Fibroblast of peridontal ligament (primary cell): ENCODE results near the gene TCF12.

Experiments
- DNase-seq: peaks from one replicate; pipeline ENCODE4 v3.0.0-alpha.2; 2010; ENCODE audit errors: extremely low read depth

TCF12 gene

DNA sequence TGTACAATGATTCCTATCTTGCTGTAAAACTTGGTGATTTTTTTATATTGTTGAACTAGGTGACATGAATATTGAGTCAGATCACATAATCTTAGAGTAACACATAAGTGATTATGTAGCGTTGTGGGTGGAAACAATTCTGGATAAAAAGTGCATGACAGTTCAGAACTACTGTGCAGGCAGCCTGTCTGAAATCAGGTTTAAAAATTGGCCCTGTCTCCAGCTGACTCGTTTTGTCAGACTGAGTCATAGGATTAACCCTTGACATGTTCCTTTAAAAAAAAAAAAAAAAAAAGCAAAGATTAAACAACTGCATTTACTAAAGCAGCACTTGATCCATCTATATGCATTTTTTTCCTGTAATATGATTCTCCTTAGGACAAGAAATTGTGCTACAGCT lies 297.8 kb downstream of the TCF12 start:
- DNase-seq, result peak; percentile 80

DNA sequence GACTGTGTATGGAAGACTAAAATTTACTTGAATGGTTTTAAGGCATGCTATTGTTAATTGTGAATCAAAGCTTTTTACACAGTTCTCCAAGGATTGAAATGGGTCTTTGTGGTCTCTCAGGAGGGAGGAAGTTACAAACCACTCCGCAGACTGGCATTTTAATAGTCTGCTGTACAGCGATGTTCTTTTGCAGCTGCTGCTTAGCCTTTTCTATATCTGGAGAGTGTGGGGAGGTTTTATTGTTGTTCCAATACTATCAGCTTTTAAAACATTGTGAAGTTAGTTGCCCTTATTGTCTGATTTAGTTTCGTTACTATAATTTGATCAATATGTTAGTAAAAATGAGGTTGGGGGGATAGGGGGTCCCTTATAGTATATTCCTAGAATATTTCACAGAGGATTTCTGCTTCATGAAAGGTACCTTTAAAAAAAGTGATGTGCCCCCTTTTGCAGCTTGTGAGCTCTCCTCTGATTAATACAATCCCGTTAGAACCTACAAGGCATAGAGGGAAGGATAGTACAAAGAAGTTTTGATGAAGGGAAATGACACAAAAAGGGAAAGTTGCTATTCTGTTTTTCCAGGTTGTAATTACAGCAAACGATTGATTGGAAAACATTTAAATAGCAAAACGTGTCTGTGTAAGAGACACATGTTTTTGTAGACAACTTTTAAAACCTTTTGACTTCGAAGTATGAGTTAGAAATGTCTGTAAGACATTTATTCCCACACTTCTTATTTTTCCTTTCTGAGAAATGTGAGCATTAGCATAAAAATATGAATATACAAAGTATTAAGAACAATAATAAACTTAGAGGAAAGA lies 299.5 kb downstream of the TCF12 start:
- peak; percentile 41 for DNase-seq

- DNase-seq, result peak; percentile 98
Observed at GRCh38 chr15:57218826-57219576, 300.6 kb downstream of the TCF12 start.

DNA sequence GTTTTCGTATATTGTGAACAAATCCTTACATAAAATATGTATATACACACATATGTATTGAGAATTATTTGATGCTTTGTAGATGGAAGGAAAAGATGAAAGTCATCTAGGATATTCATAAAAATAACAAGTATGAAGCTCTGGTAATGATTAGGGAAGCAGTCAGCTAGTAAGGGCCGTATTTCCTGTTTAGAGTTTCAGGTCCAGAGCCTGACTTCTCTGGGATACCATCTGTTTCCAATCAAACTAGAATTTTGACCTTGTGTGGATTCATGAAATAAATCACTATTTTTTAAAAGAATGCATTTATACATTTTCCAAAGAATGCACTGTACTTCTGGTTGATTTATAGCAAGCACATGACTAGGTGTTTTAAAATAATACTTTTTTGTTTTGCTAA lies 301.8 kb downstream of the TCF12 start:
- peak; percentile 93 for DNase-seq

DNA sequence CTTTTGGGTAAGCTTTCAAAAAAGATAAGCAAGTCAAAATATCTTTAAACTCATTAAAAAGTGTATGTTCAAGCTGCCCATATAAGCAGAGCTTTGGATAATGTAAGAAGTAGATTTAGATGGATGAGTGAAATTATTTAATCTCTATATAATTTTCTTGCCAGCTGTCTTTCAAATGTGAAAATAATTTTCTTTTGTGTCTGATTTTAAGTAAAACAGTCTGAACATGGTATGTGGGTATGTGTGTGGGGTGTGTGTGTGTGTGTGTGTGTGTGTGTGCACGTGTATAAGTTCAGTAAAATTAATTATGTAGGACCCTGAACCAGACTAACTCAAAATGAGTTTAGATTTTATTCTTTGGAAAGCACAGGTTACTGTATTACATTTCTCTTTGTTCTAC lies 302.7 kb downstream of the TCF12 start:
- DNase-seq, result peak; percentile 40

- no peak for DNase-seq
Observed at GRCh38 chr15:57223345-57223744, 304.9 kb downstream of the TCF12 start.

DNA sequence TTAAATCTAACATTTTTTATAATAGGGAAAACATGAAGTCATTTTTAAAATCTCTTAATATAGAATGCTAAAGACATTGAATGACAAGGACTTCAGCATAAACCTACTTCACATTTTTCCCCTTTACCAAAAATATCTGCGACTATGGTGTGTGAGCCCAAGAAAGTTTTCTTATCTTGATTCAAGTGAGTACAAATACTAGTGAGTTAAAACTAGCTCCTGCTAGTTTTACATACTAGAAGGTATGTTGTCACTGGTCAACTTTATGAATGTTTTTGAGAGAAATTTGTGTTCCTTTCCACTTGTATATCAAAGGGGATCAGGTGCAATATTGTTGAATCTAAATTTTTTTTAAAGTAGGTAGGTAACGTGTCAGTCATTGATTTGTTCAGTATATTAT lies 305.4 kb downstream of the TCF12 start:
- no peak for DNase-seq

DNA sequence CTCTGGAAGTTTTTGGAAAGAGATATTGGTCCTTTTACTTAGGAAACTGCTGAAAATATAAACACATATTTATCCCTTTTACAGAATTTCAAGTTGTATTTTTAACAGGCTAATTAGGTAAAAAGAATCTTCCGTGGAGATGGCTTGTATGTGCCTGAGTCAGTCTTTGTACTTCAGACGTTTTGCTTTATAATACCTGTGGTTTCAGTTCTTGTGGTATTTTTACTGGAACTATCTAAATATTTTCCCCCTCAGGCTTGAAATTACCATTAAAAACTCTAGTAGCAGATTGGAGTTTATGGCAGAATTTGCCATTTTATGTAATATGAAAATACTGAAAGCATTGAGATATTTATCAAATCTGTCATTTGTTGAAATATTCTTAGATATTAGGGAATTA lies 306.2 kb downstream of the TCF12 start:
- peak; percentile 62 for DNase-seq

DNA sequence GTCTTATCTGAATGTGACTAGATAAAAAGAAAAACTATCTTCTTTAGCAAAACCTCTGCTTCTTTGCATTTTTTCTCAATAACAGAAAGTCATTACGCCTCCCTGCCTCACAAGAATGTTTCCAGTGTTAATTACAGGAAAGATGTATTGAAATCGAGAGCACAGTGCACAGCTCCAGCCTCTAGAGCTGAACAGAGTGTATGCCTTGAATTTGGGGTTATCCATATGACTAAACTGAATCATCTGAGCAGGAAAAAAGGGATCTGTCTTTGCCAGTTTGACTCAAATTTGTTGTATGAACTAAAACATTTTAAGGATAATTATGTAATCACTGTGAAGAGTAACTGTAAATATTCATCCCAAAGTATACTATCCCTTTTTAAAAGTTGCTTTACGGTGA lies 308.7 kb downstream of the TCF12 start:
- DNase-seq, result peak; percentile 33

DNA sequence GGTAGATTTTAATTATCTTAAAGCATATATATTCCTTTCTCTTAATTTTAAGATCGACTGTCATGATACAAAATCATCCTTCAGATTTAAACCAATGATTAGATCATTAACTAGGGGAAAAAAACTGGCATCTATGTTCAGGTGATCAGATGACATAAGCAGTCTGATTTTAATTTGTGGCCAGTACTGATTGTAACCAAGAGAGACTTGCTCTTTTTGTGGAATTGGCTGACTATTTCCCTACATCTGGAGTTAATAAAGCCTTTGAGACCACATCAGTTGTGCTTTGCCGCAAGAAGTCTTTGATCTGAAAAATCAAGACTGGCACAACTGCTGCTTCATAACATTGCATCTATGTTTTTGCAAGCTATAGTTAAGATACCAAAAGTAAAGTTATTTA lies 309.5 kb downstream of the TCF12 start:
- peak; percentile 97 for DNase-seq

GRCh38 chr15:57228395-57228794 lies 310.0 kb downstream of the TCF12 start:
- DNase-seq, result no peak

GRCh38 chr15:57229051-57229450 lies 310.6 kb downstream of the TCF12 start:
- DNase-seq, result no peak

- no peak for DNase-seq
Observed at GRCh38 chr15:57231559-57231958, 313.1 kb downstream of the TCF12 start.

DNA sequence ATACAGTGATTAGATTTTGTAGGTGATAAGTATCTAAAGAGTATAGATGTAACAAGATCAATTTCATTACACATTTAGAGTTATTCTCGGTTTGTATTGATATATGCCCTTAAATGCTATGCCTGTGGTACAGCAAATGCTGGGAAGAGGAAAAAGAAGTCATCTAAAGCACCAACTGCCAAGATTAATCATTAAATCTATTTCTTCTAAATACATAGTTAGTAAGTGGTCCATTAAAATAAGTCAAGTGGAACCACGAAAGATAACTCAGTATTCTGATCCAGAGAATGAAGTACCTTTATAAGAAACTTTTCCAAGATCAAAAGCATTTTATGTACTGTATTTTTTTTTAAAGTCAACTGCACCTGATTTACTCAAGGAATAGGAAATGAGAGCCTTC lies 315.7 kb downstream of the TCF12 start:
- DNase-seq, result no peak

DNA sequence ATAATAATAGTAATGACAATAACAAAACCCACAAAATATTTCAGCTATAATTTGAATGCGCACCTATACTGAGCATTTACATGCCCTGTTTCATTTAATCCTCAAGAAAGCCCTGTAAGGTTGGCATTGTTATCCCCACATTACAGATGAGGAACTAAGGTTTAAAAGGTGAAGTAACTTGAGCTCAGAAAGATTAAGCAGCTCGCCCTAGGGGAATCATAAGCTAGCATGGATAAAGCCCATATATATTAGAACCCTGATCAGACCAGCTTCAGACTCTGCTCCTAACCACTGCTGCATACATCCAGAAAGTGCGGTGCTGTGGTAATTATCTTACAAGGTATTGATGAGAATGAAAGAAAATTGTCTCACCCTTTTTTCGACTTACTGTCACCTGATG lies 316.7 kb downstream of the TCF12 start:
- DNase-seq, result no peak

- DNase-seq, result peak; percentile 64
Observed at GRCh38 chr15:57235873-57236272, 317.4 kb downstream of the TCF12 start.

DNA sequence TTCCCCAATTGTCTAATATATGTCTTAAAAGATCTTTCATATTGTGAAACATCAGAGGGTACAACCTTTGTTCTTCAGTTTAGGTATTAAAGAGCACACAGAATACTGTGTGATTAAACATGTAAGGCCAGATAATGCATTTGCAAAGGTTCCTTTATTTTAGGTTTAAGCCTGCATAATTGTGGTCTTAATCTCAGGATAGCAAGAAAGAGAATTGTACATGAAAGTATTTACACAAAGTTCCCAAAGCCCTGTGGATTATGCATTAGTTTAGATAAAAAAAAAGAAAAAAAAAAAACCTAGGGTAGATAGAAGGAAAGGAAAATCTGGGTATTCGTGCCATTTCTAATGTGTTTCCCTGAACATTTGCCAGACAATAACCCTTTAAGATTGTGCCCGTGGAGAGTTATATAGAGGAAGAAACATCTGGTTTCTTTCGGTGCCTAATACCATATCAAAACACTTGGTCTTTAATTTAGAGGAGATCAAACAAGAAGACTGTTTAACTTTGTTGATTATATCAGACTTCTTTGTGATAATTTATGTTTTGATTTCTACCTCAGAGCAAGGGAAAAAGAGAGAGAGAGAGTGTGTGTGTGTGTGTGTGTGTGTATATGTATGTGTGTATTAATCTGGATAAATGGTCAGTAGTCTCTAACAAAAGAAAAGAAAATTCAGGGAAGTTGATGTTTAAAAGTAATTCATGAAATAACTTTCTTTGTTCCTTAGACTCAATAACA lies 318.3 kb downstream of the TCF12 start:
- DNase-seq, result no peak

DNA sequence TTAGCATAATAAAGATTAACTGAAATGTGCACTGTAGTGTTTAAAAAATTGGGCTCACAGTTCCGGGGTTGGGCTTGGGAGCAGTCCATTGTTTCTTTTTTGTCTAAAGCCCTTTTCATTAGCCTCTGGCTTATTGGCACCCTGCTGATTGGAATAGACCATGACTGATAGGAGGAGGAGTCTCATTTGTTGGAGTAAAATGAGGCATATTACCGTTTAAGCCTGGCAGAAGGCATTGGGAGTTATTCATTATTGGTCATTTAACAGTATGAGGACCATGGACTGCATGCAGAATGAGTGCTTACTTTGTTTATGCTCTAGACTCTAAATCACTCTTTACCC lies 318.8 kb downstream of the TCF12 start:
- no peak for DNase-seq

DNA sequence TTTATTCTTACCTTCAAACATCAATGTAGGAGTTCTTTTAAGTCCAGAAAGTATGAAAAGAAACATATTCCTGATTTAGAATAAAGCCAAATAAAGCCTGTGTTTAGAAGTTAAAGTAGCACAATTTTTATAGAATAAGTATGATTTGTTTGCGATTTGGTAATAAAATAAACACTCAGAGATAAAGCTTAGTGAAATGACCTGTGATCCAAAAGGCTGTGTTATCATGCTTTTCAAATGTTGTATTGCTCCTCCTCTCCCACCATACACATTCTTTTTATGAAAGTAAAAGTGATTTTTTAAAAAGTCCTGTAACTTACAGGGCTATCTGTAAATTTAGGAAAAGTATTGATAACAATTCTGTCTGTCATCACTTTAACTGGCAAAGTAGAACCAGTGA lies 319.2 kb downstream of the TCF12 start:
- DNase-seq, result no peak

- peak; percentile 57 for DNase-seq
Observed at GRCh38 chr15:57245130-57245529, 326.7 kb downstream of the TCF12 start.

- no peak for DNase-seq
Observed at GRCh38 chr15:57245714-57246113, 327.3 kb downstream of the TCF12 start.

DNA sequence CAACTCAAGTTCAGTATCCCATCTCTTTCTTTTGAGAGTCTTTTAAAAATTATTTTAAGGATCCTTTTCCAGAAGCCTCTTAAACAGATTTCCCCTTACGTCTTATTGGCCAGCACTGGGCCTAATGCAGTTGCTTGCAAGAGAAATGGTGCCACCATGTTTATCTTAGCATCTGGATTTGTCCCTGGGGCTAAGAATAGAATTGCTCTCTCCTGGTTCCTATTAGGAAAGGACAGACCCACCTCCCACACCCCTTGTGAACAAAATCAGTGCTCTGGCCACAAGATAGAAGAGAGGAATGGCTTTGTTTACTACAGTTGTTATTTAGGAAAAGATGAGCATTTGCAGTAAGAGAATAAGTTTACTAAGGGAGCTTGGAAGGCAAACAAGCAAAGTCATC lies 329.6 kb downstream of the TCF12 start:
- no peak for DNase-seq

DNA sequence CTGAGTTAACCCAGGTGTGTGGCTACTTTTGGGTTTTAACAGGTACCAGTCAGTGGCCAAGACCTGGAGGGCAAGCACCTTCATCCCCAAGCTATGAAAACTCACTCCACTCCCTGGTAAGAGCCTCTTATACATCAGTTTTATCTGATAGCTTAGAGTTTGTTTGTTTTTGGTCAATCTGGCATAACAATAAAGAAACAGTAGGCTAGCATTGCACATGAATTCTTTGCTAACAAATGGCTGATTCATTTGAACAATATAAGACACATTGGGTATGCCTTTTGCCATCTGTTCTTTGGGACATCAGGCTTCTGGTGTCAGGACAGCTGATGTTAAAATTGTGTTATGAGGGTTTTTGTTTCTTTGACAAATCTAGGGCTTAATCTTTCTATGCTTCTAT lies 332.9 kb downstream of the TCF12 start:
- peak; percentile 21 for DNase-seq
